MCF 10A (cell line): ENCODE measurements around the gene TXNRD1. TPM values are rescaled to one million over a fixed set of nuclear protein-coding genes. Genes with fewer than 3 reads are reported as not detected.

ENCODE experiments used
- BruUV-seq: library from RNA; stranded (reverse); fragments of 400-500 nt; replicated peaks from 2 replicates; lab custom pipeline; 2021; lab: Mats Ljungman, UMichigan
- CTCF ChIA-PET: fragments of 300-600 bp; sonication (Branson Sonifier 250); formaldehyde crosslinking; extraction: SDS; loops from one replicate; lab custom pipeline; 2021; ENCODE audit warnings: antibody characterized with exemption, inconsistent platforms; lab: Yijun Ruan, JAX
- POLR2A ChIA-PET: fragments of 300-600, 350-650 bp; sonication (Branson Sonifier 250); formaldehyde crosslinking; extraction: SDS; loops from one replicate; lab custom pipeline; 2020; ENCODE audit warnings: antibody characterized with exemption, inconsistent platforms; lab: Yijun Ruan, JAX
- DNase-seq: peaks from one replicate; pipeline ENCODE4 v3.0.0-alpha.2; 2018; ENCODE audit not compliant: unreplicated experiment
- H3K27ac Mint-ChIP-seq: one replicate; pipeline ENCODE4 v1.8.0; 2022; ENCODE audit warnings: mild to moderate bottlenecking, low read depth, mixed read lengths; ENCODE audit not compliant: unreplicated experiment
- H3K27me3 Mint-ChIP-seq: one replicate; pipeline ENCODE4 v1.8.0; 2022; ENCODE audit warnings: mixed read lengths; ENCODE audit not compliant: insufficient read depth, unreplicated experiment
- H3K36me3 Mint-ChIP-seq: one replicate; pipeline ENCODE4 v1.8.0; 2022; ENCODE audit warnings: mild to moderate bottlenecking, moderate library complexity, mixed read lengths; ENCODE audit not compliant: insufficient read depth, unreplicated experiment
- H3K4me1 Mint-ChIP-seq: one replicate; pipeline ENCODE4 v1.8.0; 2022; ENCODE audit warnings: mixed read lengths; ENCODE audit not compliant: insufficient read depth, unreplicated experiment
- H3K4me3 Mint-ChIP-seq: one replicate; pipeline ENCODE4 v1.8.0; 2022; ENCODE audit warnings: mild to moderate bottlenecking, moderate library complexity, mixed read lengths; ENCODE audit not compliant: unreplicated experiment
- H3K9me3 Mint-ChIP-seq: one replicate; pipeline ENCODE4 v1.8.0; 2022; ENCODE audit warnings: mixed read lengths; ENCODE audit not compliant: unreplicated experiment
- intact Hi-C: fragments of 100-400 bp; cut with micrococcal nuclease; formaldehyde crosslinking; loops from 2 replicates; pipeline ENCODE4 v1.14.1; 2022
- total RNA-seq: library from RNA; stranded (reverse); gene quantifications from 2 replicates; pipeline ENCODE4 v1.2.3, GENCODE V29; 2022
- TF ChIP-seq, protein P1 (sequence below): fragments of 200-600 bp; IDR thresholded peaks from one replicate; pipeline ENCODE4 v1.8.0; 2022; ENCODE audit warnings: antibody characterized with exemption, mild to moderate bottlenecking; ENCODE audit not compliant: unreplicated experiment

TXNRD1 gene
- total RNA-seq, 1 experiment from 2014 or later = 64.0 TPM

DNA sequence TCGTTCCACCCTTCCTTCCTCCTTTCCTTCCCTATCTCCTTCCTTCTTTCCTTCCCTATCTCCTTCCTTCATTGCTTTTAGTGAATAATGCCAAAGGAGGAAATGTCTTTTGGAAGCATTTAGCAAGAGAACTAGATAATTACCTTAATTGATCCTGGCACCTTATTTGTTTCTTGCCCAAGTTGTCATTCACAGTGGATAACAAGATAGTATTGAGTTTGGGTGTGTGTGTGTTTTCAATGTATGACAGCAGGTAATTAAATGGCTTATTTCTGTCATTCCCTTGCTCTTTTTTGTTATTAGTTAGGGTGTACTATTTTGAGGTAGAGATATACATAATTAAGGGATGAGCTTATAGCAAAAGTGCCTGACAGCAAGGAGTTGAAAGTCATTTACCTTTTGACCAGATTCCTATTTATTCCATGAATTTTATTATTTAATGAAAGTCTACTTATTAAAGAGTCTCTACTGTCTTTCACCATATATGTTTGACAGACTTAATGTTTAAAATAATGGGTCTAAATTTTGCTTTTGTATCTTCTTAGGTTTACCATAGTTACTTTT, 118.2 kb downstream of the TXNRD1 start:
- Mint-ChIP-seq H3K27ac (no peak overlapping the region), H3K27me3 (no peaks in the 10 kb centered on the region), H3K9me3 (no peaks in the 10 kb centered on the region), H3K36me3 (peaks cover 93% of the 10 kb centered on the region), H3K4me1 (no peaks in the 10 kb centered on the region), H3K4me3 (no peak overlapping the region)
- ChIA-PET CTCF (interaction anchor here (0.6 to 0.9 kb wide), 2 partner anchors 17 to 320 kb away, joined by 3 read pairs; no protein-coding TSS in a partner anchor), POLR2A (interaction anchor here (0.8 kb wide), 1 partner anchor 12 kb away, joined by 3 read pairs; no protein-coding TSS in a partner anchor)
- TF ChIP-seq, protein P1, sequence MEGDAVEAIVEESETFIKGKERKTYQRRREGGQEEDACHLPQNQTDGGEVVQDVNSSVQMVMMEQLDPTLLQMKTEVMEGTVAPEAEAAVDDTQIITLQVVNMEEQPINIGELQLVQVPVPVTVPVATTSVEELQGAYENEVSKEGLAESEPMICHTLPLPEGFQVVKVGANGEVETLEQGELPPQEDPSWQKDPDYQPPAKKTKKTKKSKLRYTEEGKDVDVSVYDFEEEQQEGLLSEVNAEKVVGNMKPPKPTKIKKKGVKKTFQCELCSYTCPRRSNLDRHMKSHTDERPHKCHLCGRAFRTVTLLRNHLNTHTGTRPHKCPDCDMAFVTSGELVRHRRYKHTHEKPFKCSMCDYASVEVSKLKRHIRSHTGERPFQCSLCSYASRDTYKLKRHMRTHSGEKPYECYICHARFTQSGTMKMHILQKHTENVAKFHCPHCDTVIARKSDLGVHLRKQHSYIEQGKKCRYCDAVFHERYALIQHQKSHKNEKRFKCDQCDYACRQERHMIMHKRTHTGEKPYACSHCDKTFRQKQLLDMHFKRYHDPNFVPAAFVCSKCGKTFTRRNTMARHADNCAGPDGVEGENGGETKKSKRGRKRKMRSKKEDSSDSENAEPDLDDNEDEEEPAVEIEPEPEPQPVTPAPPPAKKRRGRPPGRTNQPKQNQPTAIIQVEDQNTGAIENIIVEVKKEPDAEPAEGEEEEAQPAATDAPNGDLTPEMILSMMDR = no peak
- BruUV-seq = no TSS peak
- no peak for DNase-seq
- intact Hi-C loops = loop anchor here (1.0 kb wide), 1 partner anchor 11 kb away; no protein-coding TSS in a partner anchor

DNA sequence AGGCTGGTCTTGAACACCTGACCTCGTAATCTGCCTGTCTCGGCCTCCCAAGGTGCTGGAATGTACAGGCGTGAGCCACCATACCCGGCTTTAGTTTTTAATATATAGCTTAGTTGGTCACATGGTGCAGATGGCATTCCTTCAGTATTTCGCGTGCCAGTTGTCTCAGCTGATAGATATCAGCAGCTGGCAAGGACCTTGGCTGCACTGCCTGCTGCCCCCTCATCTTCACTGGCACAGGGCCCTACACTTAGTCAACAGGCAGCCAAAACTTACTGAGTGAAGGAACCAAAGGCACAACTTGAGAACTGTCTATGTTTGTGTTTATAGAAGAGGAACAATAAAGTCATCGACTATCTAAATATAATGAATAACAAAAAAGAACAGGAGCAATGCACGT, 119.0 kb downstream of the TXNRD1 start:
- Mint-ChIP-seq H3K4me3 (no peak overlapping the region), H3K27ac (no peak overlapping the region), H3K9me3 (no peaks in the 10 kb centered on the region), H3K4me1 (no peaks in the 10 kb centered on the region), H3K36me3 (peaks cover 93% of the 10 kb centered on the region), H3K27me3 (no peaks in the 10 kb centered on the region)
- intact Hi-C loops = loop anchor here (1.0 kb wide), 1 partner anchor 12 kb away; no protein-coding TSS in a partner anchor
- no peak for DNase-seq
- POLR2A ChIA-PET = no interaction called here
- no TSS peak for BruUV-seq
- TF ChIP-seq, protein P1 = no peak
- CTCF ChIA-PET = interaction anchor here (0.6 to 1.0 kb wide), 3 partner anchors 18 to 24 kb away, joined by 3 read pairs; no protein-coding TSS in a partner anchor

DNA sequence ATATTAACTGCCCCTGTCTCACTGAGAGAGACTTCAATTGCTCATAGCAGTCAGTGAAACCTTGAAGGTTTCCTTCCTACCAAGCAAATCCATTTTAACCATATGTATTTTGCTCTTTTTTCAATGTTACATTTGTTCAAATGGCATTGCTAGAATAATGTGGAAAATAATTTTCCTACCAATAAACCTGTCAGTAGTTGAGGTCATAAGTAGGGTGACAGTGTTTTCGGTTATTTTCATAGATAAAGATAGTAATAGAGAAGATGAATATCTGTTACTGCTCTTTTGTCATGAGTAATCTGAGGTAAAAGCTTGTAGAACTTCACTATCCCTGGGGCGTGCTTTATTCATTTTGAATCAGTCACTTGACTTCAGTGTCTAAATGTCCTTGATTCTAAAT, 120.5 kb downstream of the TXNRD1 start:
- POLR2A ChIA-PET = interaction anchor here (1.0 to 1.9 kb wide), 2 partner anchors 24 to 116 kb away, joined by 3 to 6 read pairs; no protein-coding TSS in a partner anchor
- DNase-seq = no peak
- Mint-ChIP-seq H3K4me3 (no peak overlapping the region), H3K27me3 (no peaks in the 10 kb centered on the region), H3K9me3 (no peaks in the 10 kb centered on the region), H3K4me1 (no peaks in the 10 kb centered on the region), H3K27ac (no peak overlapping the region), H3K36me3 (peaks cover 93% of the 10 kb centered on the region)
- BruUV-seq = no TSS peak
- intact Hi-C loops = no loop called here
- CTCF ChIA-PET = interaction anchor here (0.6 to 2.2 kb wide), 3 partner anchors 23 to 198 kb away, joined by 3 to 6 read pairs (median 3); no protein-coding TSS in a partner anchor
- TF ChIP-seq, protein P1 = no peak

DNA sequence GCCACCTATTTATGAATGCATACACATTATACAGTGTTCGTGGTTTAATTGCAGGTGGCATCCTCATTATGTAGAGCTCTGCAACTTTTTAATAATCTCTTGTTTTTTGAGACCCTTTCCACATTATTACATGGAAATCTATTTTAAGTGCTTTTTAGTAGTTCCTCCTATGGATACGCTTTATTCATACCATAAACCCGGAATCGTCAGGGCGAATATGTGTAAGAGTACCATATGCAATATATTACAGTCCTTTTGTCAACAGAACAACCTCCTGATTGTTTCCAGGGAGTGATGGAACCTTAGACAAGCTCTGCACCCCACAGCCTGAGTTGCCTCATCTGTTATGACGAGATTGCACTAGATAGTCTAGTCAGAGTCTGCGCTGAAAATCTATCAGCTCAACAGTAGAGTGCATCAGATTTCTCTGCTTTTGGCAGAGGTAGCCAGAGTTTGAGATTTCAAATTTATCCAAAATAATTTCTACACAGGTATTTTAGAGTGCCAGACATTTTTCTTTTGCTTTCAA, 121.5 kb downstream of the TXNRD1 start:
- ChIA-PET CTCF (interaction anchor here (1.4 to 2.2 kb wide), 2 partner anchors 22 to 45 kb away, joined by 4 to 6 read pairs; no protein-coding TSS in a partner anchor), POLR2A (interaction anchor here (0.7 to 1.9 kb wide), 2 partner anchors 9 to 117 kb away, joined by 3 to 6 read pairs; no protein-coding TSS in a partner anchor)
- peaks cover 93% of the 10 kb centered on the region for H3K36me3 Mint-ChIP-seq
- TF ChIP-seq, protein P1 = no peak
- no TSS peak for BruUV-seq
- no peaks in the 10 kb centered on the region for H3K27me3 Mint-ChIP-seq
- H3K9me3 Mint-ChIP-seq = no peaks in the 10 kb centered on the region
- no peak overlapping the region for H3K27ac Mint-ChIP-seq
- DNase-seq = no peak
- intact Hi-C loops = no loop called here
- H3K4me3 Mint-ChIP-seq = no peak overlapping the region
- no peaks in the 10 kb centered on the region for H3K4me1 Mint-ChIP-seq
